GM23338 (cell line): ENCODE data around the gene CMSS1. TPM values are rescaled to one million over a fixed set of nuclear protein-coding genes. Genes with fewer than 3 reads are reported as not detected.

Experiments
- ATAC-seq: fragments of 200-7000 bp; cut with Tn5 transposase; 3 replicates; pipeline ENCODE4 v1.9.1; 2020
- DNase-seq: peaks from one replicate; pipeline ENCODE4 v3.0.0-alpha.2; 2015; ENCODE audit warnings: low spot score
- H2AFZ ChIP-seq: fragments of 200-600 bp; sonication (generic); 2 replicates; pipeline ENCODE4 v1.8.0; 2016; ENCODE audit warnings: antibody characterized with exemption, mild to moderate bottlenecking, moderate library complexity
- H3F3A ChIP-seq: fragments of 200-600 bp; sonication (generic); replicated peaks from 2 replicates; pipeline ENCODE4 v1.8.0; 2017; ENCODE audit warnings: antibody characterized with exemption, mixed run types, low read depth
- H3K27ac ChIP-seq: fragments of 200-600 bp; sonication (generic); 2 replicates; pipeline ENCODE4 v1.6.1; 2016; ENCODE audit warnings: low read depth
- H3K27me3 ChIP-seq: fragments of 200-600 bp; sonication (generic); 2 replicates; pipeline ENCODE4 v1.8.0; 2016; ENCODE audit warnings: mild to moderate bottlenecking, mixed run types, moderate library complexity; ENCODE audit not compliant: insufficient read depth
- H3K36me3 ChIP-seq: fragments of 200-600 bp; sonication (generic); 2 replicates; pipeline ENCODE4 v1.8.0; 2016; ENCODE audit warnings: mild to moderate bottlenecking; ENCODE audit not compliant: insufficient read depth
- H3K4me1 ChIP-seq: fragments of 200-600 bp; sonication (generic); 2 replicates; pipeline ENCODE4 v1.8.0; 2016; ENCODE audit warnings: mild to moderate bottlenecking, moderate library complexity; ENCODE audit not compliant: insufficient read depth
- H3K4me2 ChIP-seq: fragments of 200-600 bp; sonication (generic); 2 replicates; pipeline ENCODE4 v1.7.1; 2017; ENCODE audit warnings: mixed run types
- H3K4me3 ChIP-seq: fragments of 200-600 bp; sonication (generic); 2 replicates; pipeline ENCODE4 v1.6.1; 2016; ENCODE audit warnings: mixed run types
- H3K79me2 ChIP-seq: fragments of 200-600 bp; sonication (generic); replicated peaks from 2 replicates; pipeline ENCODE4 v1.8.0; 2017; ENCODE audit warnings: mild to moderate bottlenecking; ENCODE audit not compliant: insufficient read depth
- H3K9me2 ChIP-seq: fragments of 200-600 bp; sonication (generic); 2 replicates; pipeline ENCODE4 v1.8.0; 2017; ENCODE audit not compliant: insufficient read depth
- H4K20me1 ChIP-seq: fragments of 200-600 bp; sonication (generic); replicated peaks from 2 replicates; pipeline ENCODE4 v1.8.0; 2017; ENCODE audit warnings: mild to moderate bottlenecking; ENCODE audit not compliant: insufficient read depth
- H3K27ac Mint-ChIP-seq: 2 replicates; pipeline ENCODE4 v1.8.0; 2020; ENCODE audit warnings: inconsistent platforms, mild to moderate bottlenecking, moderate library complexity, mixed read lengths
- H3K27me3 Mint-ChIP-seq: 3 replicates; pipeline ENCODE4 v1.8.0; 2022; ENCODE audit warnings: low read depth, mild to moderate bottlenecking, moderate library complexity, mixed read lengths, inconsistent platforms; ENCODE audit not compliant: insufficient read depth, poor library complexity
- H3K36me3 Mint-ChIP-seq: 3 replicates; pipeline ENCODE4 v1.8.0; 2021; ENCODE audit warnings: low read depth, mild to moderate bottlenecking, inconsistent platforms, moderate library complexity, mixed read lengths
- H3K4me1 Mint-ChIP-seq: 3 replicates; pipeline ENCODE4 v1.8.0; 2020; ENCODE audit warnings: mild to moderate bottlenecking, inconsistent platforms, mixed read lengths
- H3K4me3 Mint-ChIP-seq: 3 replicates; pipeline ENCODE4 v1.8.0; 2021; ENCODE audit warnings: moderate library complexity, mild to moderate bottlenecking, inconsistent platforms, mixed read lengths
- H3K9me3 Mint-ChIP-seq: 3 replicates; pipeline ENCODE4 v1.8.0; 2020; ENCODE audit warnings: moderate library complexity, mild to moderate bottlenecking, inconsistent platforms, mixed read lengths
- CREB1 ChIP-seq: fragments of 250-450 bp; sonication (Bioruptor Pico); IDR thresholded peaks from 2 replicates; pipeline ENCODE4 v1.5.0; 2020; ENCODE audit warnings: low read depth, mild to moderate bottlenecking, moderate library complexity
- EZH2 ChIP-seq: fragments of 200-600 bp; sonication (generic); IDR thresholded peaks from one replicate; pipeline ENCODE4 v1.8.0; 2017; ENCODE audit warnings: antibody characterized with exemption, mild to moderate bottlenecking, low read depth; ENCODE audit not compliant: unreplicated experiment
- EZH2phosphoT487 ChIP-seq: fragments of 200-600 bp; sonication (generic); IDR thresholded peaks from one replicate; pipeline ENCODE4 v1.8.1; 2018; ENCODE audit warnings: antibody characterized with exemption; ENCODE audit not compliant: unreplicated experiment
- JUNB ChIP-seq: IDR thresholded peaks from one replicate; pipeline ENCODE4 v1.6.1; 2016; ENCODE audit warnings: antibody characterized with exemption; ENCODE audit not compliant: unreplicated experiment
- NANOG ChIP-seq: IDR thresholded peaks from 2 replicates; pipeline ENCODE4 v1.6.1; 2016; ENCODE audit warnings: antibody characterized with exemption, borderline replicate concordance
- POLR2AphosphoS5 ChIP-seq: IDR thresholded peaks from 2 replicates; pipeline ENCODE4 v1.6.1; 2016; ENCODE audit warnings: antibody characterized with exemption, low read depth
- STAT1 ChIP-seq: IDR thresholded peaks from one replicate; pipeline ENCODE4 v1.6.1; 2016; ENCODE audit warnings: antibody characterized with exemption; ENCODE audit not compliant: unreplicated experiment
- ZNF114 ChIP-seq: fragments of 250-450 bp; sonication (Bioruptor Pico); IDR thresholded peaks from 2 replicates; pipeline ENCODE4 v1.5.0; 2020; ENCODE audit warnings: mild to moderate bottlenecking, moderate library complexity
- ZNF331 ChIP-seq: fragments of 250-450 bp; sonication (Bioruptor Pico); IDR thresholded peaks from 2 replicates; pipeline ENCODE4 v1.5.0; 2020; ENCODE audit warnings: low read depth, mild to moderate bottlenecking, moderate library complexity
- polyA plus RNA-seq: library from polyadenylated mRNA; unstranded; fragments of >200 nt; fragmentation: Nextera tagmentation; extraction: Ambion mirVana; gene quantifications from 2 replicates; pipeline ENCODE4 v1.2.1, GENCODE V29; 2016
- total RNA-seq: library from RNA; depleted of rRNA; stranded (reverse); fragments of >200 nt; shearing (Covaris generic); gene quantifications from 2 replicates; pipeline ENCODE4 v1.2.3, GENCODE V29; 2014
- TF ChIP-seq, protein P1 (sequence below): IDR thresholded peaks from one replicate; pipeline ENCODE4 v1.6.1; 2018; ENCODE audit warnings: antibody characterized with exemption; ENCODE audit not compliant: unreplicated experiment
- TF ChIP-seq, protein P2 (sequence below): fragments of 250-450 bp; sonication (Bioruptor Pico); IDR thresholded peaks from 2 replicates; pipeline ENCODE4 v1.5.0; 2020; ENCODE audit warnings: mild to moderate bottlenecking, moderate library complexity
- TF ChIP-seq, protein P3 (sequence below): IDR thresholded peaks from 2 replicates; pipeline ENCODE4 v1.6.1; 2016; ENCODE audit warnings: antibody characterized with exemption
- TF ChIP-seq, protein P4 (sequence below), 2 experiments: fragments of 200-600 bp in 1 of 2; sonication (generic) in 1 of 2; conservative IDR thresholded peaks; 2 replicates each; pipeline versions ENCODE4 v1.5.1 to v1.6.1; 2016 to 2017; ENCODE audit warnings: antibody characterized with exemption in 2 of 2, low read depth in 2 of 2, mild to moderate bottlenecking in 2 of 2, moderate library complexity in 1 of 2

The CMSS1 gene
- total and polyA plus RNA-seq, 2 experiments from 2014 or later = 39.4 to 187 TPM

DNA sequence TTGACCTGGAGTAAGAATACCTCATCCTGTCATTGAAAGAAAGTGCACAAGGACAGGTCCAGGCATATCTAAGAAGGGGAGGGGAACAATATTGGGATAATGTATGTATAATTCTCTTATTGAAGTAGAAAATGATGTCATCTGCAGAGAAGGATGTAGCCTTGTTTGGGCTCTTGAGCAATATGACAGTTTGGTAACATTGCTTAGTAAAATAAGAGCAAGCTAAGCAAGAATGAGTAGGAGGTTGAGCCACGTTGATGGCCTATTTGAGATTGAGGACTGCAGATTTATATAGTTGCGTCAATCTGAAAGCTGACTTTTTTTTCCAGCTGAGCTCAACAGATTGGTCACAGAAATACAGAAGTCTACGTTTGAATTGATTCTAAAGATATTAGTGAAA lies 151.5 kb downstream of the CMSS1 start:
- Mint-ChIP-seq H3K9me3 (no peaks in the 10 kb centered on the region), H3K36me3 (no peaks in the 10 kb centered on the region), H3K27me3 (peaks cover 2% of the 10 kb centered on the region), H3K27ac (no peak overlapping the region; the same call in 1 of the 2 replicates), H3K4me3 (no peak overlapping the region), H3K4me1 (no peaks in the 10 kb centered on the region)
- H3F3A ChIP-seq = no peaks in the 10 kb centered on the region
- TF ChIP-seq NANOG (no peak), EZH2phosphoT487 (no peak), CREB1 (CRISPR knock-in tag) (no peak), POLR2AphosphoS5 (no peak), JUNB (no peak), ZNF114 (CRISPR knock-in tag) (no peak), STAT1 (no peak), ZNF331 (CRISPR knock-in tag) (no peak), EZH2 (no peak)
- TF ChIP-seq, protein P1, sequence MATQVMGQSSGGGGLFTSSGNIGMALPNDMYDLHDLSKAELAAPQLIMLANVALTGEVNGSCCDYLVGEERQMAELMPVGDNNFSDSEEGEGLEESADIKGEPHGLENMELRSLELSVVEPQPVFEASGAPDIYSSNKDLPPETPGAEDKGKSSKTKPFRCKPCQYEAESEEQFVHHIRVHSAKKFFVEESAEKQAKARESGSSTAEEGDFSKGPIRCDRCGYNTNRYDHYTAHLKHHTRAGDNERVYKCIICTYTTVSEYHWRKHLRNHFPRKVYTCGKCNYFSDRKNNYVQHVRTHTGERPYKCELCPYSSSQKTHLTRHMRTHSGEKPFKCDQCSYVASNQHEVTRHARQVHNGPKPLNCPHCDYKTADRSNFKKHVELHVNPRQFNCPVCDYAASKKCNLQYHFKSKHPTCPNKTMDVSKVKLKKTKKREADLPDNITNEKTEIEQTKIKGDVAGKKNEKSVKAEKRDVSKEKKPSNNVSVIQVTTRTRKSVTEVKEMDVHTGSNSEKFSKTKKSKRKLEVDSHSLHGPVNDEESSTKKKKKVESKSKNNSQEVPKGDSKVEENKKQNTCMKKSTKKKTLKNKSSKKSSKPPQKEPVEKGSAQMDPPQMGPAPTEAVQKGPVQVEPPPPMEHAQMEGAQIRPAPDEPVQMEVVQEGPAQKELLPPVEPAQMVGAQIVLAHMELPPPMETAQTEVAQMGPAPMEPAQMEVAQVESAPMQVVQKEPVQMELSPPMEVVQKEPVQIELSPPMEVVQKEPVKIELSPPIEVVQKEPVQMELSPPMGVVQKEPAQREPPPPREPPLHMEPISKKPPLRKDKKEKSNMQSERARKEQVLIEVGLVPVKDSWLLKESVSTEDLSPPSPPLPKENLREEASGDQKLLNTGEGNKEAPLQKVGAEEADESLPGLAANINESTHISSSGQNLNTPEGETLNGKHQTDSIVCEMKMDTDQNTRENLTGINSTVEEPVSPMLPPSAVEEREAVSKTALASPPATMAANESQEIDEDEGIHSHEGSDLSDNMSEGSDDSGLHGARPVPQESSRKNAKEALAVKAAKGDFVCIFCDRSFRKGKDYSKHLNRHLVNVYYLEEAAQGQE = no peak
- TF ChIP-seq, protein P2, sequence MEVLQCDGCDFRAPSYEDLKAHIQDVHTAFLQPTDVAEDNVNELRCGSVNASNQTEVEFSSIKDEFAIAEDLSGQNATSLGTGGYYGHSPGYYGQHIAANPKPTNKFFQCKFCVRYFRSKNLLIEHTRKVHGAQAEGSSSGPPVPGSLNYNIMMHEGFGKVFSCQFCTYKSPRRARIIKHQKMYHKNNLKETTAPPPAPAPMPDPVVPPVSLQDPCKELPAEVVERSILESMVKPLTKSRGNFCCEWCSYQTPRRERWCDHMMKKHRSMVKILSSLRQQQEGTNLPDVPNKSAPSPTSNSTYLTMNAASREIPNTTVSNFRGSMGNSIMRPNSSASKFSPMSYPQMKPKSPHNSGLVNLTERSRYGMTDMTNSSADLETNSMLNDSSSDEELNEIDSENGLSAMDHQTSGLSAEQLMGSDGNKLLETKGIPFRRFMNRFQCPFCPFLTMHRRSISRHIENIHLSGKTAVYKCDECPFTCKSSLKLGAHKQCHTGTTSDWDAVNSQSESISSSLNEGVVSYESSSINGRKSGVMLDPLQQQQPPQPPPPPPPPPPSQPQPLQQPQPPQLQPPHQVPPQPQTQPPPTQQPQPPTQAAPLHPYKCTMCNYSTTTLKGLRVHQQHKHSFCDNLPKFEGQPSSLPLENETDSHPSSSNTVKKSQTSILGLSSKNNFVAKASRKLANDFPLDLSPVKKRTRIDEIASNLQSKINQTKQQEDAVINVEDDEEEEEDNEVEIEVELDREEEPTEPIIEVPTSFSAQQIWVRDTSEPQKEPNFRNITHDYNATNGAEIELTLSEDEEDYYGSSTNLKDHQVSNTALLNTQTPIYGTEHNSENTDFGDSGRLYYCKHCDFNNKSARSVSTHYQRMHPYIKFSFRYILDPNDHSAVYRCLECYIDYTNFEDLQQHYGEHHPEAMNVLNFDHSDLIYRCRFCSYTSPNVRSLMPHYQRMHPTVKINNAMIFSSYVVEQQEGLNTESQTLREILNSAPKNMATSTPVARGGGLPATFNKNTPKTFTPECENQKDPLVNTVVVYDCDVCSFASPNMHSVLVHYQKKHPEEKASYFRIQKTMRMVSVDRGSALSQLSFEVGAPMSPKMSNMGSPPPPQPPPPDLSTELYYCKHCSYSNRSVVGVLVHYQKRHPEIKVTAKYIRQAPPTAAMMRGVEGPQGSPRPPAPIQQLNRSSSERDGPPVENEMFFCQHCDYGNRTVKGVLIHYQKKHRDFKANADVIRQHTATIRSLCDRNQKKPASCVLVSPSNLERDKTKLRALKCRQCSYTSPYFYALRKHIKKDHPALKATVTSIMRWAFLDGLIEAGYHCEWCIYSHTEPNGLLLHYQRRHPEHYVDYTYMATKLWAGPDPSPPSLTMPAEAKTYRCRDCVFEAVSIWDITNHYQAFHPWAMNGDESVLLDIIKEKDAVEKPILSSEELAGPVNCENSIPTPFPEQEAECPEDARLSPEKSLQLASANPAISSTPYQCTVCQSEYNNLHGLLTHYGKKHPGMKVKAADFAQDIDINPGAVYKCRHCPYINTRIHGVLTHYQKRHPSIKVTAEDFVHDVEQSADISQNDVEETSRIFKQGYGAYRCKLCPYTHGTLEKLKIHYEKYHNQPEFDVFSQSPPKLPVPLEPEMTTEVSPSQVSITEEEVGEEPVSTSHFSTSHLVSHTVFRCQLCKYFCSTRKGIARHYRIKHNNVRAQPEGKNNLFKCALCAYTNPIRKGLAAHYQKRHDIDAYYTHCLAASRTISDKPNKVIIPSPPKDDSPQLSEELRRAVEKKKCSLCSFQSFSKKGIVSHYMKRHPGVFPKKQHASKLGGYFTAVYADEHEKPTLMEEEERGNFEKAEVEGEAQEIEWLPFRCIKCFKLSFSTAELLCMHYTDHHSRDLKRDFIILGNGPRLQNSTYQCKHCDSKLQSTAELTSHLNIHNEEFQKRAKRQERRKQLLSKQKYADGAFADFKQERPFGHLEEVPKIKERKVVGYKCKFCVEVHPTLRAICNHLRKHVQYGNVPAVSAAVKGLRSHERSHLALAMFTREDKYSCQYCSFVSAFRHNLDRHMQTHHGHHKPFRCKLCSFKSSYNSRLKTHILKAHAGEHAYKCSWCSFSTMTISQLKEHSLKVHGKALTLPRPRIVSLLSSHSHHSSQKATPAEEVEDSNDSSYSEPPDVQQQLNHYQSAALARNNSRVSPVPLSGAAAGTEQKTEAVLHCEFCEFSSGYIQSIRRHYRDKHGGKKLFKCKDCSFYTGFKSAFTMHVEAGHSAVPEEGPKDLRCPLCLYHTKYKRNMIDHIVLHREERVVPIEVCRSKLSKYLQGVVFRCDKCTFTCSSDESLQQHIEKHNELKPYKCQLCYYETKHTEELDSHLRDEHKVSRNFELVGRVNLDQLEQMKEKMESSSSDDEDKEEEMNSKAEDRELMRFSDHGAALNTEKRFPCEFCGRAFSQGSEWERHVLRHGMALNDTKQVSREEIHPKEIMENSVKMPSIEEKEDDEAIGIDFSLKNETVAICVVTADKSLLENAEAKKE (CRISPR knock-in tag) = no peak
- TF ChIP-seq, protein P3, sequence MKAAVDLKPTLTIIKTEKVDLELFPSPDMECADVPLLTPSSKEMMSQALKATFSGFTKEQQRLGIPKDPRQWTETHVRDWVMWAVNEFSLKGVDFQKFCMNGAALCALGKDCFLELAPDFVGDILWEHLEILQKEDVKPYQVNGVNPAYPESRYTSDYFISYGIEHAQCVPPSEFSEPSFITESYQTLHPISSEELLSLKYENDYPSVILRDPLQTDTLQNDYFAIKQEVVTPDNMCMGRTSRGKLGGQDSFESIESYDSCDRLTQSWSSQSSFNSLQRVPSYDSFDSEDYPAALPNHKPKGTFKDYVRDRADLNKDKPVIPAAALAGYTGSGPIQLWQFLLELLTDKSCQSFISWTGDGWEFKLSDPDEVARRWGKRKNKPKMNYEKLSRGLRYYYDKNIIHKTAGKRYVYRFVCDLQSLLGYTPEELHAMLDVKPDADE = no peak
- TF ChIP-seq, protein P4, sequence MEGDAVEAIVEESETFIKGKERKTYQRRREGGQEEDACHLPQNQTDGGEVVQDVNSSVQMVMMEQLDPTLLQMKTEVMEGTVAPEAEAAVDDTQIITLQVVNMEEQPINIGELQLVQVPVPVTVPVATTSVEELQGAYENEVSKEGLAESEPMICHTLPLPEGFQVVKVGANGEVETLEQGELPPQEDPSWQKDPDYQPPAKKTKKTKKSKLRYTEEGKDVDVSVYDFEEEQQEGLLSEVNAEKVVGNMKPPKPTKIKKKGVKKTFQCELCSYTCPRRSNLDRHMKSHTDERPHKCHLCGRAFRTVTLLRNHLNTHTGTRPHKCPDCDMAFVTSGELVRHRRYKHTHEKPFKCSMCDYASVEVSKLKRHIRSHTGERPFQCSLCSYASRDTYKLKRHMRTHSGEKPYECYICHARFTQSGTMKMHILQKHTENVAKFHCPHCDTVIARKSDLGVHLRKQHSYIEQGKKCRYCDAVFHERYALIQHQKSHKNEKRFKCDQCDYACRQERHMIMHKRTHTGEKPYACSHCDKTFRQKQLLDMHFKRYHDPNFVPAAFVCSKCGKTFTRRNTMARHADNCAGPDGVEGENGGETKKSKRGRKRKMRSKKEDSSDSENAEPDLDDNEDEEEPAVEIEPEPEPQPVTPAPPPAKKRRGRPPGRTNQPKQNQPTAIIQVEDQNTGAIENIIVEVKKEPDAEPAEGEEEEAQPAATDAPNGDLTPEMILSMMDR (conservative IDR thresholded peaks at IDR 0.05; ENCODE audit: low read depth in 2 of 2) = no peak
- no peak overlapping the region for H3K4me3 ChIP-seq
- no peak overlapping the region for H2AFZ ChIP-seq
- no peaks in the 10 kb centered on the region for H3K9me2 ChIP-seq
- ATAC-seq (no peak), DNase-seq (no peak)
- no peaks in the 10 kb centered on the region; the same call in 1 of the 2 replicates for H4K20me1 ChIP-seq
- H3K27me3 ChIP-seq = no peaks in the 10 kb centered on the region
- no peaks in the 10 kb centered on the region for H3K4me1 ChIP-seq
- no peak overlapping the region for H3K4me2 ChIP-seq
- H3K79me2 ChIP-seq = no peaks in the 10 kb centered on the region
- no peak overlapping the region for H3K27ac ChIP-seq
- H3K36me3 ChIP-seq = no peaks in the 10 kb centered on the region
